HG03460 (cell line): ENCODE results near the gene COL16A1.
"Not testable (repeated sequence)": the region's sequence is repeated elsewhere in the genome, so short reads cannot be mapped to it uniquely, and the experiment has no call there.

Experiments used
- ATAC-seq: cut with Tn5 transposase; IDR thresholded peaks from one replicate; pipeline ENCODE4 v1.9.1; 2021; ENCODE audit not compliant: unreplicated experiment

The COL16A1 gene

GRCh38 chr1:31707711-31708110 lies 3.9 kb upstream of the COL16A1 start:
- ATAC-seq = no peak

DNA sequence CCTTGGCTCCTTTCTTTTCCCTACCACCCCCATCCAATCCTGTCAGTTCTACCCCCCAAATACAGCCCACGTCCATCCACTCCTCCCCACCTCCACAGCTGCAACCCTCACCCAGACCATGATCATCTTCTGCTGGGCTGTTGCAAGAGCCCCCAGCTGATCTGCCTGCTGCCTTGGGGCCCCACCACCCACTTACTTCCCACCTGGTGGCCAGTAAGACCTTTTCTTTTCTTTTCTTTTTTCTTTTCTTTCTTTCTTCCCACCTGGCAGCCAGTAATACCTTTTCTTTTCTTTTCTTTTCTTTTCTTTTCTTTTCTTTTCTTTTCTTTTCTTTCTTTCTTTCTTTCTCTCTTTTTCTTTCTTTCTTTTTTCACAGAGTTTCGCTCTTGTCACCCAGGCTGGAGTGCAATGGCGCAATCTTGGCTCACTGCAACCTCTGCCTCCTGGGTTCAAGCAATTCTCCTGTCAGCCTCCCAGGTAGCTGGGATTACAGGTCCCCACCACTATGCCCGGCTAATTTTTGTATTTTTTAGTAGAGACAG lies 3.3 kb upstream of the COL16A1 start:
- not testable (repeated sequence) for ATAC-seq

GRCh38 chr1:31706384-31707058 lies 2.7 kb upstream of the COL16A1 start:
- ATAC-seq = no peak

DNA sequence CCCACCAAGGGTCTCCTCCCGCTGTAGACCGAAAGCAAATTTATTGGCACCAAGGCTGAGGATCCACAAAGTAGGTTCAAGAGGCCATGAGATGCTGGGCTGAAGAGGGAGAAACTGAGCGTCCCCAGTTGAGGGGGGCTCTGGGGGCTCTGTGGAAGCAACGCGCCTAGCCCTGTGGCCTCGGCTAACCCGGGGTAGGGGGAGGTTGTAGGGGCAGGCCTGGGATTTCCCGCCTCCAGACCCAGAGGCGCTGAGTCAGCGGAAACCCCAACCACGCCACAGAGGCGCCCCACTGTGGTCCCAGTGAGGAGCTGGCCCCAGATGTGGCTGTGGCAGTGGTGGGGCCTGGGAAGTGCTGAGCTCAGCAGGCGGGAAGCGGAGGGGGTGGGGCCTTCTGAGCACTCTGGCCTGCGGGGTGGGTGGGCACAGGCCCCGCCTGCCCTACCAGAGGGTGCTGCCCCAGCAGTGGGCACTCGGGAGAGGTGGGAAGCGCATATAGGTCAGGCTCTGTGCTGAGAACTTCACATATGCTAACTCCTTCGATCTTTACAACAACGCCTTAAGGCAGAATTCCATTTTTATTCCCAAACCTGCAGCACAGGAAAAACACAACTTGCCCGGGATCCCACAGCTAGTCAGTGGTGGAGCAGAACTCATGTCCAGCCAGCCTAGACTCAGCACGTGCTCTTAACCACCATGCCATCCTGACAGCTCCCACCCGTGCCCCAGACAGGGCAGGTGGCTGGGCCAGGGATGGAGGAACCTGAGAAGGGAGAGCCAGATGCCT lies 1.5 kb upstream of the COL16A1 start:
- ATAC-seq = no peak

DNA sequence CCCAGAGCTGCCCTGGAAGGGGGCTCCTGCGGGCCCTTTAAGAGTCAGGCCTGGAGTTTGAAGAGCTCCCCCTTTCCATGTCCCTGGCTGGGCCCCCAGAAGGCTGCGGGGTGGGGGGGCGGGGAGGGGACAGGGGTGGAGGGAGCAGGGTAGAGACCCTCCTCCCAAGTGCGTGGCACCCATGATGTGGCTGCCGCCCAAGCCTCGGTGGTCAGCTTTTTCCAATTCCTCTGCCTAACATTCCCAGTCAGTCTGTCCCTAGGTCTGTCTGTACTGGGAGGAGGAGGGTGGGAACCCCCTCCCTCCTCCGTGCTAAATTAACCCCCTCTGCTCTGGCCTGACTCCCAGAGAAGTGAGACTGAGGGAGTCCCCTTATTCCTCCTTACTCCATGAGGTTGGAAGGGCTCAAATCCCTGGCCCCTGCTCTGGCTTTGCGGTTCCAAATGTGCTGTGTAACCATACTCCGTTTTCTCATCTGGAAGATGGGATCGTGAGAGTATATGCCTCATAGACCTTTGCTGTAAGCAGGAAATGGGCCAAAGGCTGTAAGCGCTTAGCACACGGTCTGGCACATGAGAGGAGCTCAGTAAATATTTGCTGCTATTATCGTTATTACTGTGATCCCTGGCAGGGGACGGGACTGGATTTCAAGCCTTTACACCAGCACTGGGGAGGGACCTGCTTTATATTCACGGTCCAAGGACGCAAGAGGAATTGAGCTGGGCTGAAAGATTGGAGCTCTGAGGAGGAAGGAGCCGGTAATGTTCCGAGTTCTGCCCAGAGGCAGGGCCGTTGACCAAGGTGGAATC lies 658 bp upstream of the COL16A1 start:
- ATAC-seq = no peak

DNA sequence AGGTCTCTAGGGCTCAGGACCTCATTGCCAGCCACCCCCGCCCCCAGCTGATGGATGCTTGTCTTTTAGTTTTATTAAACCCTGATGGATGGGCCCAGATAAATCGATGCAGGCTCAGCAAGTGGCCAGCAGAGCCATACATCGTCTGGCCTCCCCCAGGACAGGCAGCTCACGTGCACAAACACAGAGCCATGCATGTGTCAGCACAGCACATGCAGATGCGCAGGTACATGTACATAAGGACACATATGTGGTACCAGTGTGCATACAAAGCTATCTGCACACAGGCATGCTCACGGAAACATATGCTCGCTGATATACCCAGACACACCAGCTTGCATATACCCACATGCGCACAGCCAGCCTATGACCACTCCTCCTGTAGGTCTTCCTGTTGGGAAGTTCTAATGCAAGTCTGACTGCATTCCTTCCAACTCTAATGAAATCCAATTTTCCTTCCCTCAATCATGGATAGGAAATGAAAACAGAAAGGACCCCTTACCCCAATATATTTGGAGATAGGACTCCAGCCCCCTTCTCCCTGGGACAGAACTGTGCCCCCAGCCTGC lies 897 bp downstream of the COL16A1 start:
- no peak for ATAC-seq

- no peak for ATAC-seq
Measured at GRCh38 chr1:31701091-31701736, 2.6 kb downstream of the COL16A1 start.

- ATAC-seq = no peak
Measured at GRCh38 chr1:31700468-31701090, 3.2 kb downstream of the COL16A1 start.

DNA sequence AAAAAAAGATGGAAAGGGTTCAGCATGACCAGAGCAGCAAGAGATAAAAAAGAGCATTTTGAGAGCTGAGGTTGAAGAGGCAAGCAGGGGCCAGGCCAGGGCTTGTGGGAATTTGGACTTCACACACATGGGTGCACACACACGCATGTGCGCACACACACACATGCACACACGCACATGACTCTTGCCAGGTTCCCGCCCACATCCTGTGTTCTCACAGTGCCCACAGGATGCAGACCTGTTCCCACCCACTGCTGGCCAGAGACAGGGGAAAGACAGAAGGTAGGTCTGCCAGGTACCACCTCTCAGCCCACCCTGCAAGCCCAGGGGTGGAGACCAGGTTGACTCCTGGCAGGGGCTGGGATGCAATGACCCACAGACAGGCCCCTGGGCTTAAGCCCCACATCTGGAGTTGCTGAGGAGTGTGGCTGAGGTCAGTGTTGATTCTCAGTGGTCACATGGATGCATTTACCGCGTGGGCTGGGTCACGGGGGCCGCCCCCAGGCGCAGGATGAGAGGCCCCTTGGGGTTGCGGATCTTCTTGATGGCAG lies 4.4 kb downstream of the COL16A1 start:
- no peak for ATAC-seq

DNA sequence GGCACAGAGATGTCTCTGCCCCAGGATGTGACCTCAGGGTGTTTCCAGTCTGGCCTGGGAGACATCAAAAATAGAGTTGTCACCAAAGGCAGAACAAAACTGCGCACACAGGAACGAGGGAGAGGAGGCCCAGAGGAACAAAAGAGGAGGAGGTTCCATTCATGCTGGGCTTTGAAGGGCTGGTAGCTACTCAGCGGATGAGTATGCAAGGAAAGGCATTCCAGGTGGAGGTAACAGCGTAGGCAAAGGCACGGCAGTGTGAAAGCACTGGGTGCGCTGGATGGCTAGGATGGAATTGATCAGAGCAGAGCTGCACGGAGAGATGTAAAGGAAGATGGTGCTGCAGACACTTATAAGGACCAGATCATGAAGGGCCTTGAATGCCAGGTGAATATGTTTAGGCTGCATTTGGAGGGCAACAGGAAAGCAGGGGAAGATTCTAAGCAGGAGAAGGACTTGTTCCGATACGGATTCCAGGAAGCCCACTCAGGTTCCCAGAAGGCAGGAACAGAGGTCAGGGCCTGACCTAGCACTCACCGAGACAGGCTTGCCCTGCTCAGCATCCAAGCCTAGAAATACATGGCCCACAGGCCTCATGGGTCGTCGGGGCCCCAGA lies 6.3 kb downstream of the COL16A1 start:
- no peak for ATAC-seq

DNA sequence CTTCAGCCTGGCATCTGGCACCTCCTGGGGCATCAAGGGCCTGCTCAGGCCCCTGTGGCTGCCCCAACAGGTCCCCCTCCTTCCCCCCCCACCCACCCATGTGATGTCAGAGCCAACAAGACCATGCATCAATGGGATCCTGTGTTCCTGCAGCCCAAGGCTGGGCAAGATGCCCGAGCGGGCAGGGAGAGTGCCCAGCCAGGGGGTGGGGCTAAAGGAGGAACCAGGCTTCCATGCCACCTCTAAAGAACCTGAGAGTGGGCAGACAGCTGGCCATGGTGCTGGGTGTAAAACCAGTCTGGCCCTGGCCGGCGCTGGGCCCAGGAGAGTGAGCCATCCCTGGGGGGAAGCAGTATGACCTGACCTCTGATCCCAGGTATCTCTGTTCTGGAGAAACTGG lies 7.6 kb downstream of the COL16A1 start:
- no peak for ATAC-seq

- no peak for ATAC-seq
Measured at GRCh38 chr1:31695327-31695726, 8.5 kb downstream of the COL16A1 start.

DNA sequence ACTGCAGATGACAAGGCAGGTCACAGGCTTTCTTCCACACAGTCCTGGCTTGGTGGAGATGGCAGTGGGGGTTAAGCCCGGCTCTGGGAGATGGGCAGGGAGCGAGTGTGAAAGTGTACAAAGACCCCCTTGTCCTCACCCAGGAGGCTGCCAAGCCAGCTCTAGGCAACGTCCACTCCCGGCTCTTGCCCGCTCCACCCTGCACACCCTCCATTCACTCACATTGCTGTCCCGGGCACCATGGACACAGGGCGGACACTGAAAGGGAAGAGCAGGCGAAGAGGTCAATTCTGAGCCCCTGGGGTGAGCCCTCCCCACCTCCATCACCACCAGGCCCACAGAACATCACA lies 8.9 kb downstream of the COL16A1 start:
- no peak for ATAC-seq

- no peak for ATAC-seq
Measured at GRCh38 chr1:31694069-31694963, 9.5 kb downstream of the COL16A1 start.

DNA sequence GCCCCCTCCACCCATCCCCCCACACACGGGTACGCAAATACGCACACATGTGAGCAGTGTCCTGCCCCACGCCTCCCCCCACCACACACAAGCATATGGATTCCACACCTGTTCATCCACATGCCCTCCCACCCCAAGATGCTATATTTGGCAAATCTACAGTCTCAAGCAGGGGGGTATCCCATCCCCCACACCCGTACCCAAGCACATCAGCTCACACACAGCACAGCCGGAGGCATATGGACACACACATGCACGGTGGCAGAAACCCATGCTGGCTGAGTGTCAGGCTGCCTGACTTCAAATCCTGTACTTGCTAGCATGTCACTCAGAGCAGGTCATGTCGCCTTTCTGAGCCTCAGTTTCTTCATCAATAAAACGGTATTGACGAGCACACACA lies 10.6 kb downstream of the COL16A1 start:
- no peak for ATAC-seq

- no peak for ATAC-seq
Measured at GRCh38 chr1:31691951-31692350, 11.9 kb downstream of the COL16A1 start.

DNA sequence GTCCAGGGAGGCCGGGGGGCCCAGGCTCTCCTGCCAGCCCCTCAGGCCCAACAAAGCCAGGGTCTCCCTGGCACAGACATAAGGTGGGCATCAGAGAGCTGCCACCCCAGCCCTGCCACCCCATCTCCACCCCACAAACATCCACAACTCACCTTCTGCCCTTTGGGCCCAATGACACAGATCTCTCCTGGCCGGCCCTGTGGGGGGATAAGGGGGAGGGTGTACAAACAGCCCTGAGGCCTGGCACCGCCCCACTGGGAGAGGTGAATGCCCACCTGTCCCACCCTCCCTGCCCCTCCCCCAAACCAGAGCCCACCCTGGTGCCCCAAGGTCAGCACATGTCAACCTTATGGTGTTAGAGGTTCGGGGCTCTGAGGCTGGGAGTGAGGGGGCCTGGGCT lies 12.4 kb downstream of the COL16A1 start:
- no peak for ATAC-seq

DNA sequence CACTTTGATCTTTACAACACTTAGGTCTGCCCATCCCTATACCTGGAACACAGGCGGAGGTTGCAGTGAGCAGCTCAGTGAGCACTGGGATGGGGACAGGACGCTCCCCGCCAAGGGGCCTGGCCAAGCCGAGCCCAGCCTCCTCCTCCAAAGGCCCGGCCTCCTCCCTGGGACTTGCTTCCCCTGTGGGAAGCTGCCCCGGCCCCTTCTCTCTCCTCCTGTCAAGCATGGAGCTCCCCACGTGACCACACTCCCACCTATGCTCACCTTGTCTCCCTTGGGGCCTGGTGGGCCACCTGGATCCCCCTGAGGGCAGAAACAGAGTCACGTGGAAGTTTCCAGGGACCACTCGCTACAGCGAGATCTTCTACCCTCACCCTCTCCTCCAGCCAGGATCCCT lies 12.9 kb downstream of the COL16A1 start:
- no peak for ATAC-seq

- ATAC-seq = no peak
Measured at GRCh38 chr1:31689854-31690253, 14.0 kb downstream of the COL16A1 start.
